ENCODE measurements around the gene LYPLA2. TPM values are rescaled to one million over a fixed set of nuclear protein-coding genes. Genes with fewer than 3 reads are reported as not detected.

The LYPLA2 gene
- total and polyA plus RNA-seq, 4 donors: 26.3 to 71.1 (median 43.2) TPM

GRCh38 chr1:23810818-23811540, 20.0 kb downstream of the LYPLA2 start:
- no peak overlapping the region for H3K4me3 ChIP-seq (ENCODE audit: low read depth in 1 of 3, low read length in 3 of 3)
- TF ChIP-seq ATF3 (IDR thresholded peaks at IDR 0.05): no peak
- no peak for TF ChIP-seq FOXA2 (IDR thresholded peaks at IDR 0.05)
- no peak for TF ChIP-seq HNF4G (IDR thresholded peaks at IDR 0.05)
- no peak for TF ChIP-seq REST (IDR thresholded peaks at IDR 0.05)
- TF ChIP-seq TAF1 (conservative IDR thresholded peaks at IDR 0.05): no peak
- TF ChIP-seq FOXA1 (IDR thresholded peaks at IDR 0.05): no peak
- TF ChIP-seq GABPA (IDR thresholded peaks at IDR 0.05 in 1 of 2, conservative IDR thresholded peaks at IDR 0.05 in 1 of 2): no peak
- TF ChIP-seq CTCF (IDR thresholded peaks at IDR 0.05; ENCODE audit: low read depth, low read length, missing input control): peak; percentile 48
- no peak for TF ChIP-seq EGR1 (IDR thresholded peaks at IDR 0.05; ENCODE audit: low read depth in 2 of 2)
- TF ChIP-seq JUND (IDR thresholded peaks at IDR 0.05): no peak
- no peak for TF ChIP-seq NR2F2 (IDR thresholded peaks at IDR 0.05)
- TF ChIP-seq RXRA (IDR thresholded peaks at IDR 0.05): no peak
- TF ChIP-seq RAD21 (IDR thresholded peaks at IDR 0.05): peak; percentile 71 to 84
- TF ChIP-seq YY1 (IDR thresholded peaks at IDR 0.05): no peak
- TF ChIP-seq HNF4A (conservative IDR thresholded peaks at IDR 0.05): no peak
- TF ChIP-seq ZBTB33 (IDR thresholded peaks at IDR 0.05): no peak
- peak; percentile 74 for DNase-seq (ENCODE audit: low spot score)
- H3K4me1 ChIP-seq (ENCODE audit: control insufficient read depth in 4 of 4, insufficient read depth in 4 of 4, low read length in 3 of 4): peaks cover 0 to 20% (median 16%) of the 10 kb centered on the region in 4 donors
- H3K27ac ChIP-seq (ENCODE audit: low read depth in 1 of 2, low read length in 2 of 2): no peak overlapping the region
- peaks cover 4 to 41% (median 31%) of the 10 kb centered on the region in 4 donors for H3K36me3 ChIP-seq (ENCODE audit: control insufficient read depth in 4 of 4, insufficient read depth in 3 of 4, low read depth in 1 of 4, low read length in 3 of 4)
- H3K27me3 ChIP-seq (ENCODE audit: control insufficient read depth in 4 of 4, insufficient read depth in 4 of 4, low read length in 3 of 4): no peaks in the 10 kb centered on the region
- 78% methylated on average over 3 of the region's 3 CpGs for WGBS
- no peak overlapping the region for H3K9ac ChIP-seq (ENCODE audit: low read depth in 1 of 2, low read length in 2 of 2)
- no peaks in the 10 kb centered on the region for H3K9me3 ChIP-seq (ENCODE audit: control insufficient read depth in 4 of 4, low read length in 3 of 4)

Measured in liver (tissue), 9 donors.